HG02610 (cell line): ENCODE results near the gene SSTR1.
"Not testable (repeated sequence)": the region's sequence is repeated elsewhere in the genome, so short reads cannot be mapped to it uniquely, and the experiment has no call there.

ENCODE experiments used
- ATAC-seq: cut with Tn5 transposase; IDR thresholded peaks from one replicate; pipeline ENCODE4 v1.9.1; 2021; ENCODE audit warnings: mild to moderate bottlenecking, moderate library complexity; ENCODE audit not compliant: unreplicated experiment

The SSTR1 gene, protein sequence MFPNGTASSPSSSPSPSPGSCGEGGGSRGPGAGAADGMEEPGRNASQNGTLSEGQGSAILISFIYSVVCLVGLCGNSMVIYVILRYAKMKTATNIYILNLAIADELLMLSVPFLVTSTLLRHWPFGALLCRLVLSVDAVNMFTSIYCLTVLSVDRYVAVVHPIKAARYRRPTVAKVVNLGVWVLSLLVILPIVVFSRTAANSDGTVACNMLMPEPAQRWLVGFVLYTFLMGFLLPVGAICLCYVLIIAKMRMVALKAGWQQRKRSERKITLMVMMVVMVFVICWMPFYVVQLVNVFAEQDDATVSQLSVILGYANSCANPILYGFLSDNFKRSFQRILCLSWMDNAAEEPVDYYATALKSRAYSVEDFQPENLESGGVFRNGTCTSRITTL

DNA sequence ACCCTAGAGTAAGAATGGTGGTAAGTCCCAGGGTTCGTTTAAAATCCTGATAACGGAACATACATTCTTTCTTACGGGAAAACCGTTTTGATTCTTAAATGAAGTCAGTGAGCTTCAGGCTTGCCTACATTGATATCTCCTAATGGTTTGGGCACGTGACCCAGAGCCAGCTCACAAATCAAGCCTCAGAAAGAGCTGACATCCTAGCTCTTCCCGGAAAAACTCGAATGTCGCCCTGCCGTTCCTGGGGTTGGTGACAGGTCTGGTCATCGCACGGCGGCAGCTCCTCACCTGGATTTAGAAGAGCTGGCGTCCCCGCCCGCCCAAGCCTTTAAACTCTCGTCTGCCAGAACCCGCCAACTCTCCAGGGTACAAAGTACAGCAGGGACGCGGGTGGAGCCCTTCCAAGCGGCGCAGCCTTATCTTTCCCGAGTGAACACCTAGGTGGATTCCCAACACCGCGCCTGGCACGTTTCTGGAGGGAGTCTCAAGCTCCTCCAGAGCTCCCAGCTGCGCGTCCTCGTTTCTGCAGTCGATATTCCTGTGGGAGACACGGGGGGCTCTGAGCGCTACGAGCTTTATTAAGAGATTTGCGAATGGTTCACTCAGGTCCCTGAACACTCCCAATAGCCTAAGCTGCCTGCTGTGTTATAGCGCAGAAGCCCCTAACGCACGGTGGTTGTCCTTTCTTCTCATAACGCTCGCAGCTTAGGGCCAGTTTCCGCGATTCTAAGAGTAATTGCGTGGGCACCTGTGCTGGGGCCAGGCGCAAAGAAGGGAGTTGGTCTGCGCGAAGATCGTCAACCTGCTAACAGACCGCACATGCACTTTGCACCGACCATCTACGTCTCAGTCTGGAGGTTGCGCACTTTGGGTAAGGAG is at the start of gene SSTR1:
Gene SSTR1, plus strand, starts transcription at position 169 of the 882 bp plus-strand sequence. CDS start 1,486 bp downstream, outside the sequence.
- no peak for ATAC-seq

- ATAC-seq: no peak
These were observed 49.2 kb upstream of the SSTR1 start for GRCh38 chr14:38158468-38158867.

DNA sequence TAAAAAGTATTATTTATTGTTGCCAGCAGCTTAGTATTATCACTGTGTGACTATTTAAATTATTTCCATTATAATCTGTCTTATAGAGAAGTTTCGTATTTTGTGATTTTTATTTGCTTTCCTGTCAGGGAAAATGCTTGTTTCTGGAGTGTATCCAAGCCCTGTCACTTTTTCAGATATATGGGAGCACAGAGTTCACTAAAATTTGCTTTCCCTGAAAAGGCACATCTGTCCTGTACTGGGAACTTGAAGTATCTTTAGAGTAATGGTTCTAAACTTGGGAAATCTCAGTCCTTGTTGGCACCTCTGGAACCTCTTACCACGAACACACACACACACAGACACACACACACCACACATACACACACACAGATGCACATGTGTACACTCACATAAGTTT is 39.3 kb upstream of the SSTR1 start:
- ATAC-seq: no peak

- ATAC-seq: no peak
These were observed 36.5 kb upstream of the SSTR1 start for GRCh38 chr14:38171197-38171596.

DNA sequence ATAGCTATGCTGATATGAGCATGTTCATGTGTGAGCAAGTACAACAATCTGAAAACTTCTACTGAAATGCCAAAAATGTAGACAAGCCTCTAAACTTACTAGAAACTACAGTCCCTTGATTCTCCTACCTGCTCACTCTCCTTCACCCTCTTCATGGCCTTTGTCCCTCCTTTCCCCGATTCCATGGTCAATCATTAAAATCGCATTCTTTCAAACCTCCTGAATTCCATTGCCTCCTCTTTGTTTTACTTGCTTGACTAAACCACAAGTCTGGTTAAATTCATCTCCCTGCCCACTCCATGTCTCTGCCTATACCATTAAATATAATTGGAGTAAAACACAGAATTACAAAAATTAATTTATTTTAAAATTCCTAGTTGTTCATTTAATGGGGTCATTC is 33.0 kb upstream of the SSTR1 start:
- ATAC-seq: no peak

- no peak for ATAC-seq
These were observed 32.0 kb upstream of the SSTR1 start for GRCh38 chr14:38175658-38176057.

- no peak for ATAC-seq
These were observed 31.3 kb upstream of the SSTR1 start for GRCh38 chr14:38176379-38176778.

DNA sequence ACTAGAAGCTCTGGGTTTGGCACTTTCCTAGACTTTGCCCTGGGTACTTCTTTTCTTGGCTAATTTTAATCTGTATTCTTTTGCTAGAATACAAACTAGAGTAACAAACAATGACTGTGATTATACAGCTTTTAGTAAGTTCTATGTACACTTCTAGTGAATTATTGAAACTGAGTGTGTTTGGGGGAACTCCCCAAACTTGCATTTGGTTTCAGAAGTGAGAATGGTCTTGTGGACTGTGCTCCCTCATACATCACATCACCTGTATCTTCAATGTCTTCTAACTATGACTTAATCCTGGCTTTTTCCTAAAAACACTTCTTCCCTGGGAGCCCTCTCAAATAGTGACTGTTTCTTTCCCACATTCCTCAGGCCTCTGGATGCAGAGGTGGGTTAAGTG is 23.6 kb upstream of the SSTR1 start:
- ATAC-seq: no peak

- no peak for ATAC-seq
These were observed 22.0 kb upstream of the SSTR1 start for GRCh38 chr14:38185671-38186070.

DNA sequence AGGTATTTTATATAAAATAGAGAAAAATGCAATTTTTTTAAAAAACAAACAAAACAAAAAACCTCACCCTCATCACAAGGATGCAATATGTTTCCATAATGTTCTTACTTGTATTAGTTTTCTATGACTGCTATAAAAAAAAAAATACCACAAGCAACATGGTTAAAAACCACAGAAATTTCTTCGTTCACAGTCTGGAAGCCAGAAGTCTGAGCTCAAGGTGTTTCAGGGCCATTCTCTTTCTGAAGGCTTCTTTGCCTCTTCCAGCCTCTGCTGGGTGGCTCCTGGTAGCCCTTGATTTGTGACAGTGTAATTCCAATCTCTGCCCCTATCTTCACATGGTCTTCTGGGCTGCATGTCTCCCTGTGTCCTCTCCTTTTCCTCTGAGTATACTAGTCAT is 21.5 kb upstream of the SSTR1 start:
- no peak for ATAC-seq

DNA sequence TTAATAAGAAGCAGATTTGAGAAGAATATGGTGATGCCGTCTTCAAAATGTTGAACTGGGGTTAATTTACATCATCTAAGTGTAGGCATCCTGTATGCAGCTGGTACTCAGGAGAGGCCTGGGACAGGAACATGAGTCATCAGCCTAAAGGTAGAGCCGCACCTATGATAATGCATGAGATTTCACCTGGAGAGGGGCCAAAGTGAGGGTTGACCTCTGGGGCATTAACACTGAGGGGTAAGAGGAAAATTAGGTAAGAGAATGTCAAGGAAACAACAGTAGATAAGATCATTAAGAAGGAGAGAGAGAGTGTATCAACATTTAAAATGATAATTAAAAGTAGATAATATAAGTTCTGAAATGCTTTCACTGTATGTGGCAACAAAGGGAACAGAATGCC is 20.2 kb upstream of the SSTR1 start:
- ATAC-seq: no peak

DNA sequence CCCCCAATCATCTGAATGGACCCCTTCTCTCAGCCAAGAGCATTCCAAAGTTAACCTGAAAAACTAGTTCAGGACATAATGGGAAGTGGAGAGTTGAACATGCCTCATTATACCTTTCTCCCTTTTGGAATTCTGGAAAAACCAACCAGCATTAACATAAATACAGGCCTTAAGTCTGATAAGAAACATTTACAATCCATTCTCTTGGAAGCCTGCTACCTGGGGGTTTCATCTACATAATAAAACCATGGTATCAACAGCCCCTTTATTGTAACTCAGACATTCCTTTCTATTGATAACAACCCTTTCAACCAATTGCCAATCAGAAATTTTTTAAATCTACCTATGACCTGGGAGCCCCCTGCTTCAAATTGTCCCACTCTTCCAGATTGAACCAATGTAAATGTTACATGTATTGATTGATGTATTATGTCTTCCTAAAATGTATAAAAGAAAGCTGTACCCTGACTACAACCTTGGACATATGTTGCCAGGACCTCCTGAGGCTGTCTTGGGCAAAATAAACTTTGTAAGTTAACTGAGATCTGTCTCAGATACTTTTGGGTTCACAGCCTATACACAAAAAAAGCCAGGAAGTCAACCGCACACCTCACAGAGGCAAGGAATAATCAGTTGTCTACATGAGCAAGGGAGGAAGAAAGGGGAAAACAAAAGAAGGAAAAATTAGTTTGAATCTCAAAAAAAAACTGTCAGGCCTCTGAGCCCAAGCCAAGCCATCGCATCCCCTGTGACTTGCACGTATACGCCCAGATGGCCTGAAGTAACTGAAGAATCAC is 17.6 kb upstream of the SSTR1 start:
- ATAC-seq: no peak

DNA sequence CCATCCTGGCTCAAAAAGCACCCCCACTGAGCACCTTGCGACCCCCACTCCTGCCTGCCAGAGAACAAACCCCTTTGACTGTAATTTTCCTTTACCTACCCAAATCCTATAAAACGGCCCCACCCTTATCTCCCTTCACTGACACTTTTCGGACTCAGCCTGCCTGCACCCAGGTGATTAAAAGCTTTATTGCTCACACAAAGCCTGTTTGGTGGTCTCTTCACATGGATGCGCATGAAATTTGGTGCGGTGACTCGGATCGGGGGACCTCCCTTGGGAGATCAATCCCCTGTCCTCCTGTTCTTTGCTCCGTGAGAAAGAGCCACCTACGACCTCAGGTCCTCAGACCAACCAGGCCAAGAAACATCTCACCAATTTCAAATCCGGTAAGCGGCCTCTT is 16.9 kb upstream of the SSTR1 start:
- not testable (repeated sequence) for ATAC-seq

- ATAC-seq: not testable (repeated sequence)
These were observed 16.2 kb upstream of the SSTR1 start for GRCh38 chr14:38191491-38191890.

- no peak for ATAC-seq
These were observed 10.5 kb upstream of the SSTR1 start for GRCh38 chr14:38197001-38197783.

GRCh38 chr14:38197784-38198335 is 9.8 kb upstream of the SSTR1 start:
- ATAC-seq: no peak

- ATAC-seq: no peak
These were observed 9.3 kb upstream of the SSTR1 start for GRCh38 chr14:38198425-38198824.

GRCh38 chr14:38199076-38199475 is 8.6 kb upstream of the SSTR1 start:
- ATAC-seq: no peak

- ATAC-seq: no peak
These were observed 8.0 kb upstream of the SSTR1 start for GRCh38 chr14:38199739-38200138.
